ENCODE measurements around the gene FBP1.

Gene FBP1

GRCh38 chr9:94644543-94644942 is 5.2 kb upstream of the FBP1 start:
- Mint-ChIP-seq H3K9me3 (no peaks in the 10 kb centered on the region), H3K4me1 (peaks cover 4 to 9% of the 10 kb centered on the region in 2 donors), H3K27ac (no peak overlapping the region), H3K27me3 (peaks cover 0 to 5% of the 10 kb centered on the region in 2 donors), H3K4me3 (no peak overlapping the region), H3K36me3 (no peaks in the 10 kb centered on the region)
- ATAC-seq (replicated peaks) = no peak
- no peak for DNase-seq

- no peaks in the 10 kb centered on the region for H3K36me3 Mint-ChIP-seq
Observed at GRCh38 chr9:94643741-94644140, 4.4 kb upstream of the FBP1 start.

GRCh38 chr9:94643176-94643575 is 3.9 kb upstream of the FBP1 start:
- Mint-ChIP-seq H3K4me3 (no peak overlapping the region), H3K9me3 (no peaks in the 10 kb centered on the region), H3K27ac (no peak overlapping the region), H3K27me3 (peaks cover 2 to 7% of the 10 kb centered on the region in 2 donors), H3K36me3 (no peaks in the 10 kb centered on the region), H3K4me1 (peaks cover 11 to 20% of the 10 kb centered on the region in 2 donors)
- DNase-seq (no peak), ATAC-seq (replicated peaks) (no peak)

More at GRCh38 chr9:94643741-94644140, 4.4 kb upstream of the FBP1 start:
- Mint-ChIP-seq H3K9me3 (no peaks in the 10 kb centered on the region), H3K4me1 (peaks cover 8 to 14% of the 10 kb centered on the region in 2 donors), H3K4me3 (no peak overlapping the region), H3K27me3 (peaks cover 1 to 5% of the 10 kb centered on the region in 2 donors), H3K27ac (no peak overlapping the region)
- no peak for DNase-seq
- no peak for ATAC-seq (replicated peaks)

GRCh38 chr9:94642501-94642900 is 3.2 kb upstream of the FBP1 start:
- no peaks in the 10 kb centered on the region for H3K36me3 Mint-ChIP-seq
- H3K9me3 Mint-ChIP-seq = no peaks in the 10 kb centered on the region
- H3K4me3 Mint-ChIP-seq = no peak overlapping the region
- no peak for ATAC-seq (replicated peaks)
- peaks cover 11 to 21% of the 10 kb centered on the region in 2 donors for H3K4me1 Mint-ChIP-seq
- DNase-seq = no peak
- peaks cover 0 to 8% of the 10 kb centered on the region in 2 donors for H3K27me3 Mint-ChIP-seq
- H3K27ac Mint-ChIP-seq = no peak overlapping the region

- peak overlapping the region; percentile 88 to 93 for H3K4me3 Mint-ChIP-seq
- no peaks in the 10 kb centered on the region for H3K9me3 Mint-ChIP-seq
- H3K27ac Mint-ChIP-seq = peak overlapping the region; percentile 90
- H3K4me1 Mint-ChIP-seq = peaks cover 11 to 21% of the 10 kb centered on the region in 2 donors
- ATAC-seq (replicated peaks) (no peak), DNase-seq (no peak)
- no peaks in the 10 kb centered on the region for H3K36me3 Mint-ChIP-seq
- H3K27me3 Mint-ChIP-seq = peaks cover 0 to 13% of the 10 kb centered on the region in 2 donors
Observed at GRCh38 chr9:94639999-94640376, 670 bp upstream of the FBP1 start.

- peak; percentile 15 to 17 for ATAC-seq (replicated peaks)
- H3K9me3 Mint-ChIP-seq = no peaks in the 10 kb centered on the region
Observed at GRCh38 chr9:94638335-94639060, 820 bp downstream of the FBP1 start.

GRCh38 chr9:94632737-94633136 is 6.6 kb downstream of the FBP1 start:
- Mint-ChIP-seq H3K4me1 (no peaks in the 10 kb centered on the region), H3K27ac (no peak overlapping the region), H3K4me3 (no peak overlapping the region), H3K9me3 (no peaks in the 10 kb centered on the region), H3K36me3 (no peaks in the 10 kb centered on the region), H3K27me3 (peaks cover 11 to 13% of the 10 kb centered on the region in 2 donors)
- ATAC-seq (replicated peaks) (no peak), DNase-seq (no peak)

More at GRCh38 chr9:94638335-94639060, 820 bp downstream of the FBP1 start:
- Mint-ChIP-seq H3K27me3 (peaks cover 1 to 18% of the 10 kb centered on the region in 2 donors), H3K27ac (peak overlapping the region; percentile 86), H3K4me3 (peak overlapping the region; percentile 88 to 93), H3K36me3 (no peaks in the 10 kb centered on the region), H3K4me1 (peaks cover 11 to 21% of the 10 kb centered on the region in 2 donors)
- DNase-seq = no peak

GRCh38 chr9:94631599-94631998 is 7.7 kb downstream of the FBP1 start:
- no peaks in the 10 kb centered on the region for H3K4me1 Mint-ChIP-seq
- no peak overlapping the region for H3K4me3 Mint-ChIP-seq
- DNase-seq (no peak), ATAC-seq (replicated peaks) (no peak)
- H3K9me3 Mint-ChIP-seq = no peaks in the 10 kb centered on the region
- H3K27ac Mint-ChIP-seq = no peak overlapping the region
- no peaks in the 10 kb centered on the region for H3K36me3 Mint-ChIP-seq
- peaks cover 11 to 13% of the 10 kb centered on the region in 2 donors for H3K27me3 Mint-ChIP-seq

GRCh38 chr9:94630833-94631232 is 8.5 kb downstream of the FBP1 start:
- H3K4me3 Mint-ChIP-seq = no peak overlapping the region
- no peaks in the 10 kb centered on the region for H3K4me1 Mint-ChIP-seq
- H3K9me3 Mint-ChIP-seq = no peaks in the 10 kb centered on the region
- H3K27me3 Mint-ChIP-seq = peaks cover 11 to 20% of the 10 kb centered on the region in 2 donors
- no peaks in the 10 kb centered on the region for H3K36me3 Mint-ChIP-seq
- ATAC-seq (replicated peaks) (no peak), DNase-seq (no peak)
- no peak overlapping the region for H3K27ac Mint-ChIP-seq

GRCh38 chr9:94630281-94630680 is 9.0 kb downstream of the FBP1 start:
- no peaks in the 10 kb centered on the region for H3K4me1 Mint-ChIP-seq
- no peak for ATAC-seq (replicated peaks)
- DNase-seq = no peak
- H3K9me3 Mint-ChIP-seq = no peaks in the 10 kb centered on the region
- no peaks in the 10 kb centered on the region for H3K36me3 Mint-ChIP-seq
- peaks cover 11 to 16% of the 10 kb centered on the region in 2 donors for H3K27me3 Mint-ChIP-seq
- no peak overlapping the region for H3K27ac Mint-ChIP-seq
- no peak overlapping the region for H3K4me3 Mint-ChIP-seq

GRCh38 chr9:94627287-94627686 is 12.0 kb downstream of the FBP1 start:
- no peaks in the 10 kb centered on the region for H3K36me3 Mint-ChIP-seq
- peaks cover 0 to 7% of the 10 kb centered on the region in 2 donors for H3K27me3 Mint-ChIP-seq
- H3K9me3 Mint-ChIP-seq = no peaks in the 10 kb centered on the region
- H3K4me3 Mint-ChIP-seq = no peak overlapping the region
- H3K4me1 Mint-ChIP-seq = no peaks in the 10 kb centered on the region
- no peak for ATAC-seq (replicated peaks)
- DNase-seq = no peak
- H3K27ac Mint-ChIP-seq = no peak overlapping the region

- no peak for ATAC-seq (replicated peaks)
- no peaks in the 10 kb centered on the region for H3K36me3 Mint-ChIP-seq
- peak overlapping the region; percentile 31 for H3K27ac Mint-ChIP-seq
- no peaks in the 10 kb centered on the region for H3K9me3 Mint-ChIP-seq
- peaks cover 0 to 7% of the 10 kb centered on the region in 2 donors for H3K27me3 Mint-ChIP-seq
- H3K4me3 Mint-ChIP-seq = no peak overlapping the region
- H3K4me1 Mint-ChIP-seq = no peaks in the 10 kb centered on the region
- DNase-seq = no peak
Observed at GRCh38 chr9:94625835-94626234, 13.5 kb downstream of the FBP1 start.

GRCh38 chr9:94624629-94625028 is 14.7 kb downstream of the FBP1 start:
- no peaks in the 10 kb centered on the region for H3K36me3 Mint-ChIP-seq
- H3K4me1 Mint-ChIP-seq = no peaks in the 10 kb centered on the region
- no peaks in the 10 kb centered on the region for H3K9me3 Mint-ChIP-seq
- H3K4me3 Mint-ChIP-seq = no peak overlapping the region
- H3K27ac Mint-ChIP-seq = no peak overlapping the region
- no peak for DNase-seq
- no peak for ATAC-seq (replicated peaks)
- H3K27me3 Mint-ChIP-seq = peaks cover 4 to 7% of the 10 kb centered on the region in 2 donors

GRCh38 chr9:94623253-94623652 is 16.1 kb downstream of the FBP1 start:
- Mint-ChIP-seq H3K4me1 (no peaks in the 10 kb centered on the region), H3K27ac (no peak overlapping the region), H3K27me3 (peaks cover 4 to 7% of the 10 kb centered on the region in 2 donors), H3K36me3 (no peaks in the 10 kb centered on the region), H3K4me3 (no peak overlapping the region), H3K9me3 (no peaks in the 10 kb centered on the region)
- peak; percentile 13 for DNase-seq
- peak; percentile 66 to 82 for ATAC-seq (replicated peaks)

- ATAC-seq (replicated peaks) (no peak), DNase-seq (no peak)
- no peak overlapping the region for H3K4me3 Mint-ChIP-seq
- no peaks in the 10 kb centered on the region for H3K4me1 Mint-ChIP-seq
- peaks cover 4 to 7% of the 10 kb centered on the region in 2 donors for H3K27me3 Mint-ChIP-seq
- no peaks in the 10 kb centered on the region for H3K36me3 Mint-ChIP-seq
- no peak overlapping the region for H3K27ac Mint-ChIP-seq
- no peaks in the 10 kb centered on the region for H3K9me3 Mint-ChIP-seq
Observed at GRCh38 chr9:94622087-94622800, 17.1 kb downstream of the FBP1 start.

Data from stimulated activated naive B cell treated with anti-CD40 and anti-IgM and Interleukin-4, amounts not matched to agents 10 μg/mL and 1 μg/mL and 100 μg/mL, for 72 hours (primary cell).